ENCODE measurements around the gene SHISA9. TPM values are rescaled to one million over a fixed set of nuclear protein-coding genes. Genes with fewer than 3 reads are reported as not detected.

Gene SHISA9
- total RNA-seq, 1 donor from 2014 or later = 2.5 TPM

DNA sequence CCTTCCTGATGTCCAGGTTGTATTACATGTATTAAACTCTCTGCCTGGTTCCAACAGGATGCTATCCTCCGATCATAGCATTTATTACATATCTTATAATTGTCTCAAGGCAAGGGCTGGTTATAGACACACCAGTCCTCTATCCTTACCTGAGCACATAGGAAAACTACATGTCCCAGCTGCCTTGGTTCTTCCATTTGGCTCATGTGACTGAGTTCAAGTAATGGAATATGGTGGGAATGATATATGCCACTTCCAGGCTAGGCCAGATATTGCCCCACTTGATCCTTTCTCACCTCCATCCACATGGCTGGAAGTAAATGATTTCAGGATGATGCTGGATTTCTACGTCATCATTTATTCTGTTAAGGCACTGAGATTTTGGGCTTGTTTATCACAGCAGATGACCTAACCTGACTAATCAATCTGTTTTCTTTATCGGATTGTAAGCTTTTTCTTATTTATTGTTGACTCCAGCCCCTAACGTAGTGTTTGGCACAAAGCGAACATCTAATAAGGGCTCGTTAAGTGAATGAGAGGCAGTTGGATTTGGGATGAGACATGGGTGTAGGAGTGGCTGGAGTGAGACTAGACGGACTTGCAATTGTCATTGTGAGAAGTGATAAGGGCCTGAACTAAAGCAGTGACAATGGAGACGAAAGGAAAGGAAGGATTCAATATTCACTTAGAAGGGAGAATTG, 8.2 kb upstream of the SHISA9 start:
- H3K4me3 ChIP-seq = no peak overlapping the region
- no peak overlapping the region for H3K9ac ChIP-seq
- no peak overlapping the region for H3K4me3 Mint-ChIP-seq
- H3K36me3 ChIP-seq = no peaks in the 10 kb centered on the region
- no peaks in the 10 kb centered on the region for H3K9me3 Mint-ChIP-seq
- peaks cover 7% of the 10 kb centered on the region for H3K27me3 Mint-ChIP-seq (ENCODE audit: insufficient read depth, low read depth)
- no peaks in the 10 kb centered on the region for H3K4me1 ChIP-seq
- H3K9me3 ChIP-seq (ENCODE audit: low read depth) = no peaks in the 10 kb centered on the region
- TF ChIP-seq, protein P1, sequence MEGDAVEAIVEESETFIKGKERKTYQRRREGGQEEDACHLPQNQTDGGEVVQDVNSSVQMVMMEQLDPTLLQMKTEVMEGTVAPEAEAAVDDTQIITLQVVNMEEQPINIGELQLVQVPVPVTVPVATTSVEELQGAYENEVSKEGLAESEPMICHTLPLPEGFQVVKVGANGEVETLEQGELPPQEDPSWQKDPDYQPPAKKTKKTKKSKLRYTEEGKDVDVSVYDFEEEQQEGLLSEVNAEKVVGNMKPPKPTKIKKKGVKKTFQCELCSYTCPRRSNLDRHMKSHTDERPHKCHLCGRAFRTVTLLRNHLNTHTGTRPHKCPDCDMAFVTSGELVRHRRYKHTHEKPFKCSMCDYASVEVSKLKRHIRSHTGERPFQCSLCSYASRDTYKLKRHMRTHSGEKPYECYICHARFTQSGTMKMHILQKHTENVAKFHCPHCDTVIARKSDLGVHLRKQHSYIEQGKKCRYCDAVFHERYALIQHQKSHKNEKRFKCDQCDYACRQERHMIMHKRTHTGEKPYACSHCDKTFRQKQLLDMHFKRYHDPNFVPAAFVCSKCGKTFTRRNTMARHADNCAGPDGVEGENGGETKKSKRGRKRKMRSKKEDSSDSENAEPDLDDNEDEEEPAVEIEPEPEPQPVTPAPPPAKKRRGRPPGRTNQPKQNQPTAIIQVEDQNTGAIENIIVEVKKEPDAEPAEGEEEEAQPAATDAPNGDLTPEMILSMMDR (IDR thresholded peaks at IDR 0.05) = no peak
- TF ChIP-seq EZH2 (IDR thresholded peaks at IDR 0.05) = no peak
- H3K27ac ChIP-seq = no peak overlapping the region
- peaks cover 3% of the 10 kb centered on the region for H3K4me1 Mint-ChIP-seq
- no peak overlapping the region for H3K27ac Mint-ChIP-seq
- H2AFZ ChIP-seq (replicated peaks) = no peak overlapping the region
- H3K27me3 ChIP-seq = no peaks in the 10 kb centered on the region
- no peak overlapping the region for H3K4me2 ChIP-seq
- no peaks in the 10 kb centered on the region for H3K79me2 ChIP-seq (ENCODE audit: low read depth)
- no peaks in the 10 kb centered on the region for H4K20me1 ChIP-seq (ENCODE audit: low read depth)
- H3K36me3 Mint-ChIP-seq = no peaks in the 10 kb centered on the region
- H3F3A ChIP-seq (ENCODE audit: low read depth) = no peaks in the 10 kb centered on the region
- DNase-seq (ENCODE audit: low spot score) = no peak

DNA sequence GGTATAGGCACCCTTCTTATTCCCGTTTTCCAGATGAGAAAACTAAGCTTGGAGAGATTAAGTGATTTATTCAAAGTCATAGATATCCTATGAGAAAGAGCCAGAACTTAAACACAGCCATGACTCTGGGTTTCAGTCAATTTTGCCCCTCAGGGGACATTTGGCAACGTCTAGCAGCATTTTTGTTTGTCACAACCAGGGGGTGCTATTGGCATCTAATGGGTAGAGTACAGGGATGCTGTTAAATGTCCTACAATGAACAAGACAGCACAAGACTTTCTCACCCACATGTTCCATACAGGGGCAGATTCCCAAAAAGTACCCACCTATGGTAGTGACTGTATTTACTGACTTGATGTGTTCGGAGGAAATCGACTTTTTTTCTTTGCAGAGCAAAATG, 4.8 kb upstream of the SHISA9 start:
- H3K4me2 ChIP-seq = no peak overlapping the region
- no peaks in the 10 kb centered on the region for H3K36me3 Mint-ChIP-seq
- H3K9me3 Mint-ChIP-seq = no peaks in the 10 kb centered on the region
- no peak overlapping the region for H3K4me3 Mint-ChIP-seq
- H3K79me2 ChIP-seq (ENCODE audit: low read depth) = no peaks in the 10 kb centered on the region
- H3K36me3 ChIP-seq = no peaks in the 10 kb centered on the region
- H2AFZ ChIP-seq (replicated peaks) = no peak overlapping the region
- peaks cover 11% of the 10 kb centered on the region for H3K27me3 Mint-ChIP-seq (ENCODE audit: insufficient read depth, low read depth)
- H4K20me1 ChIP-seq (ENCODE audit: low read depth) = peaks cover 7% of the 10 kb centered on the region
- H3K4me1 Mint-ChIP-seq = peaks cover 24% of the 10 kb centered on the region
- H3K9me3 ChIP-seq (ENCODE audit: low read depth) = no peaks in the 10 kb centered on the region
- peaks cover 11% of the 10 kb centered on the region for H3K4me1 ChIP-seq
- H3K27ac Mint-ChIP-seq = peak overlapping the region; percentile 60
- no peak overlapping the region for H3K4me3 ChIP-seq
- DNase-seq (ENCODE audit: low spot score) = peak; percentile 75
- H3K27me3 ChIP-seq = peaks cover 28% of the 10 kb centered on the region
- H3K27ac ChIP-seq = no peak overlapping the region
- TF ChIP-seq, protein P1 (IDR thresholded peaks at IDR 0.05) = peak; percentile 79
- TF ChIP-seq EZH2phosphoT487 (IDR thresholded peaks at IDR 0.05) = no peak
- H3F3A ChIP-seq (ENCODE audit: low read depth) = peaks cover 7% of the 10 kb centered on the region
- H3K9ac ChIP-seq = no peak overlapping the region

DNA sequence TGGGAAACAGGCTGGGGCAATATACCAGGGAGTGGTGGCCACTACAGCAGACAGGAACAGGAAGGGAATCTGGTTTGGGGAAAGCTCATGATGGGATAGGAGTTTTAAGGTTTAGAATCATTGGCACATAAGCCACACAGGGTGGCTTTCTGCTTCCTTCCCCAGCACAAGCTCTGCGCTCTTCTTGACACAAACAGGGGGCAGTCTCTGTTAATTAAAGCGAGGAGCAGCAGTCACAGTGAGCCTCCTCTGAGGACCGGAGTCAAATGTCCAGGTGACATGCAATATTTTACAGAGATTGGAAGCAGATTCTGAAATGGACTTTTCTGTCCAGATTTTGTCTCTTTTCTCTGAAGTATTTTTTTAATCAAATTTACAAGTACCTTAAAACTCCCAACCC, 2.8 kb upstream of the SHISA9 start:
- Histone ChIP-seq H3K4me1 (peaks cover 11% of the 10 kb centered on the region), H3F3A (ENCODE audit: low read depth) (peaks cover 7% of the 10 kb centered on the region), H3K36me3 (no peaks in the 10 kb centered on the region), H3K27ac (no peak overlapping the region), H3K27me3 (peaks cover 44% of the 10 kb centered on the region), H3K4me2 (no peak overlapping the region), H2AFZ (replicated peaks) (no peak overlapping the region), H3K79me2 (ENCODE audit: low read depth) (peaks cover 9% of the 10 kb centered on the region), H3K4me3 (no peak overlapping the region), H3K9ac (no peak overlapping the region), H3K9me3 (ENCODE audit: low read depth) (no peaks in the 10 kb centered on the region), H4K20me1 (ENCODE audit: low read depth) (peaks cover 7% of the 10 kb centered on the region)
- Mint-ChIP-seq H3K27ac (no peak overlapping the region), H3K4me1 (peaks cover 24% of the 10 kb centered on the region), H3K36me3 (no peaks in the 10 kb centered on the region), H3K4me3 (no peak overlapping the region), H3K9me3 (no peaks in the 10 kb centered on the region), H3K27me3 (ENCODE audit: insufficient read depth, low read depth) (peaks cover 18% of the 10 kb centered on the region)
- TF ChIP-seq EZH2phosphoT487 (IDR thresholded peaks at IDR 0.05) = no peak
- TF ChIP-seq, protein P1 (IDR thresholded peaks at IDR 0.05) = peak; percentile 59
- DNase-seq (ENCODE audit: low spot score) = peak; percentile 67

Data from neural progenitor cell (in vitro differentiated cells).